Activated naive CD8-positive, alpha-beta T cell treated with anti-CD3 and anti-CD28 coated beads, Interleukin-2, amount 10 ng/mL, durations not matched to agents 7 days and 5 days (primary cell): ENCODE results near the gene CLN5. TPM values are rescaled to one million over a fixed set of nuclear protein-coding genes. Genes with fewer than 3 reads are reported as not detected.
"Not testable (repeated sequence)": the region's sequence is repeated elsewhere in the genome, so short reads cannot be mapped to it uniquely, and the experiment has no call there.

Experiments used
- ATAC-seq: fragments of 150-1000 bp; cut with Tn5 transposase; one replicate; pipeline ENCODE4 v1.10.0; 2021; ENCODE audit warnings: low read depth, moderate library complexity
- POLR2A ChIA-PET: fragments of 350-600 bp; sonication (Branson Sonifier 250); formaldehyde crosslinking; loops from one replicate; lab custom pipeline; 2021; ENCODE audit warnings: antibody characterized with exemption; lab: Charles Lee
- DNase-seq: peaks from one replicate; pipeline ENCODE4 v3.0.0; 2021
- H3K27ac Mint-ChIP-seq: one replicate; pipeline ENCODE4 v1.8.0; 2022; ENCODE audit warnings: mild to moderate bottlenecking, mixed read lengths
- H3K27me3 Mint-ChIP-seq: one replicate; pipeline ENCODE4 v1.8.0; 2022; ENCODE audit warnings: mild to moderate bottlenecking, moderate library complexity, mixed read lengths
- H3K36me3 Mint-ChIP-seq: one replicate; pipeline ENCODE4 v1.8.0; 2021; ENCODE audit warnings: mild to moderate bottlenecking, mixed read lengths
- H3K4me1 Mint-ChIP-seq: one replicate; pipeline ENCODE4 v1.8.0; 2021; ENCODE audit warnings: mixed read lengths
- H3K4me3 Mint-ChIP-seq: one replicate; pipeline ENCODE4 v1.8.0; 2022; ENCODE audit warnings: mild to moderate bottlenecking, moderate library complexity, mixed read lengths
- H3K9me3 Mint-ChIP-seq: one replicate; pipeline ENCODE4 v1.8.0; 2021; ENCODE audit warnings: mixed read lengths
- total RNA-seq, 2 experiments: library from RNA; stranded (reverse); gene quantifications; one replicate each; pipeline ENCODE4 v1.2.3, GENCODE V29; 2021

The CLN5 gene
- total RNA-seq, result 10 to 100 TPM; 15.4 to 18.9 TPM

- peak; percentile 95 for DNase-seq
- H3K4me1 Mint-ChIP-seq, result peaks cover 31% of the 10 kb centered on the region
Observed at GRCh38 chr13:76991796-76992547, at the start of gene CLN5. CLN5 (plus strand) TSS chr13:76992081; CDS start chr13:76992099, 18 bp downstream.

GRCh38 chr13:76942363-76942762 is 49.5 kb upstream of the CLN5 start:
- DNase-seq (no peak), ATAC-seq (no peak)
- H3K27ac Mint-ChIP-seq, result no peak overlapping the region
- POLR2A ChIA-PET, result no interaction called here
- no peaks in the 10 kb centered on the region for H3K4me1 Mint-ChIP-seq
- H3K4me3 Mint-ChIP-seq, result no peak overlapping the region
- peaks cover 2% of the 10 kb centered on the region for H3K9me3 Mint-ChIP-seq
- H3K27me3 Mint-ChIP-seq, result peaks cover 8% of the 10 kb centered on the region
- H3K36me3 Mint-ChIP-seq, result no peaks in the 10 kb centered on the region

More at GRCh38 chr13:76991796-76992547, at the start of gene CLN5:
- Mint-ChIP-seq H3K27me3 (peaks cover 21% of the 10 kb centered on the region), H3K9me3 (no peaks in the 10 kb centered on the region), H3K27ac (peak within 1 kb of the TSS; percentile 100), H3K36me3 (peaks cover 11% of the 10 kb centered on the region), H3K4me3 (peak within 1 kb of the TSS; percentile 98)
- POLR2A ChIA-PET, result interaction anchor here (0.6 to 3.4 kb wide), 20 partner anchors 10 to 1665 kb away, joined by 3 to 78 read pairs (median 4); partner anchors contain the start of genes FBXL3, KCTD12, MYCBP2 and SLAIN1
- peak; percentile 95 for ATAC-seq

- POLR2A ChIA-PET, result no interaction called here
- H3K4me1 Mint-ChIP-seq, result no peaks in the 10 kb centered on the region
- H3K27ac Mint-ChIP-seq, result no peak overlapping the region
- H3K9me3 Mint-ChIP-seq, result peaks cover 2% of the 10 kb centered on the region
- DNase-seq (no peak), ATAC-seq (no peak)
- H3K27me3 Mint-ChIP-seq, result peaks cover 7% of the 10 kb centered on the region
- H3K4me3 Mint-ChIP-seq, result no peak overlapping the region
- H3K36me3 Mint-ChIP-seq, result no peaks in the 10 kb centered on the region
Observed at GRCh38 chr13:76943646-76944045, 48.2 kb upstream of the CLN5 start.

- Mint-ChIP-seq H3K36me3 (no peaks in the 10 kb centered on the region), H3K9me3 (peaks cover 2% of the 10 kb centered on the region), H3K4me3 (no peak overlapping the region), H3K27ac (no peak overlapping the region), H3K27me3 (peaks cover 3% of the 10 kb centered on the region), H3K4me1 (no peaks in the 10 kb centered on the region)
- DNase-seq, result no peak
- POLR2A ChIA-PET, result no interaction called here
- no peak for ATAC-seq
Observed at GRCh38 chr13:76944456-76944855, 47.4 kb upstream of the CLN5 start.

GRCh38 chr13:76948149-76948548 is 43.7 kb upstream of the CLN5 start, which contains the start of gene ACOD1:
ACOD1 (plus strand) TSS chr13:76948511; CDS start chr13:76948559, 48 bp downstream.
- POLR2A ChIA-PET, result no interaction called here
- H3K9me3 Mint-ChIP-seq, result peaks cover 2% of the 10 kb centered on the region
- no peak for DNase-seq
- H3K4me1 Mint-ChIP-seq, result no peaks in the 10 kb centered on the region
- no peaks in the 10 kb centered on the region for H3K36me3 Mint-ChIP-seq
- no peak within 1 kb of the TSS for H3K27ac Mint-ChIP-seq
- no peak for ATAC-seq
- H3K4me3 Mint-ChIP-seq, result no peak within 1 kb of the TSS
- H3K27me3 Mint-ChIP-seq, result peaks cover 6% of the 10 kb centered on the region

GRCh38 chr13:76950101-76950500 is 41.8 kb upstream of the CLN5 start:
- peaks cover 12% of the 10 kb centered on the region for H3K27me3 Mint-ChIP-seq
- H3K36me3 Mint-ChIP-seq, result no peaks in the 10 kb centered on the region
- DNase-seq (no peak), ATAC-seq (no peak)
- H3K9me3 Mint-ChIP-seq, result peaks cover 2% of the 10 kb centered on the region
- POLR2A ChIA-PET, result no interaction called here
- no peaks in the 10 kb centered on the region for H3K4me1 Mint-ChIP-seq
- no peak overlapping the region for H3K4me3 Mint-ChIP-seq
- H3K27ac Mint-ChIP-seq, result no peak overlapping the region

GRCh38 chr13:76953968-76954367 is 37.9 kb upstream of the CLN5 start:
- Mint-ChIP-seq H3K27ac (no peak overlapping the region), H3K4me3 (no peak overlapping the region), H3K4me1 (no peaks in the 10 kb centered on the region), H3K9me3 (peaks cover 4% of the 10 kb centered on the region), H3K27me3 (peaks cover 12% of the 10 kb centered on the region), H3K36me3 (no peaks in the 10 kb centered on the region)
- DNase-seq, result no peak
- ATAC-seq, result no peak
- POLR2A ChIA-PET, result no interaction called here

- Mint-ChIP-seq H3K27ac (no peak overlapping the region), H3K9me3 (peaks cover 6% of the 10 kb centered on the region), H3K27me3 (peaks cover 12% of the 10 kb centered on the region), H3K4me1 (no peaks in the 10 kb centered on the region), H3K4me3 (no peak overlapping the region), H3K36me3 (no peaks in the 10 kb centered on the region)
- no peak for DNase-seq
- POLR2A ChIA-PET, result no interaction called here
- no peak for ATAC-seq
Observed at GRCh38 chr13:76954538-76954937, 37.3 kb upstream of the CLN5 start.

GRCh38 chr13:76955193-76955592 is 36.7 kb upstream of the CLN5 start:
- no peaks in the 10 kb centered on the region for H3K36me3 Mint-ChIP-seq
- DNase-seq (no peak), ATAC-seq (no peak)
- POLR2A ChIA-PET, result no interaction called here
- H3K27ac Mint-ChIP-seq, result no peak overlapping the region
- peaks cover 12% of the 10 kb centered on the region for H3K27me3 Mint-ChIP-seq
- peaks cover 7% of the 10 kb centered on the region for H3K9me3 Mint-ChIP-seq
- H3K4me3 Mint-ChIP-seq, result no peak overlapping the region
- H3K4me1 Mint-ChIP-seq, result no peaks in the 10 kb centered on the region

- peaks cover 10% of the 10 kb centered on the region for H3K27me3 Mint-ChIP-seq
- H3K4me3 Mint-ChIP-seq, result no peak overlapping the region
Observed at GRCh38 chr13:76955661-76956060, 36.2 kb upstream of the CLN5 start.

GRCh38 chr13:76958841-76959432 is 32.9 kb upstream of the CLN5 start:
- H3K9me3 Mint-ChIP-seq, result peaks cover 18% of the 10 kb centered on the region
- no peak for ATAC-seq
- H3K36me3 Mint-ChIP-seq, result peaks cover 2% of the 10 kb centered on the region
- POLR2A ChIA-PET, result no interaction called here
- no peak overlapping the region for H3K27ac Mint-ChIP-seq
- no peaks in the 10 kb centered on the region for H3K4me1 Mint-ChIP-seq
- peaks cover 4% of the 10 kb centered on the region for H3K27me3 Mint-ChIP-seq
- DNase-seq, result no peak
- no peak overlapping the region for H3K4me3 Mint-ChIP-seq

More at GRCh38 chr13:76955661-76956060, 36.2 kb upstream of the CLN5 start:
- Mint-ChIP-seq H3K4me1 (no peaks in the 10 kb centered on the region), H3K9me3 (peaks cover 12% of the 10 kb centered on the region), H3K36me3 (no peaks in the 10 kb centered on the region), H3K27ac (no peak overlapping the region)
- DNase-seq (no peak), ATAC-seq (no peak)
- POLR2A ChIA-PET, result no interaction called here

- H3K27me3 Mint-ChIP-seq, H3K4me1 Mint-ChIP-seq, H3K36me3 Mint-ChIP-seq, ATAC-seq, H3K4me3 Mint-ChIP-seq, H3K27ac Mint-ChIP-seq, DNase-seq, POLR2A ChIA-PET: not testable (repeated sequence)
- peaks cover 18% of the 10 kb centered on the region for H3K9me3 Mint-ChIP-seq
Observed at GRCh38 chr13:76959734-76960133, 32.1 kb upstream of the CLN5 start.

- ATAC-seq (no peak), DNase-seq (no peak)
- Mint-ChIP-seq H3K4me1 (peaks cover 2% of the 10 kb centered on the region), H3K27me3 (peaks cover 9% of the 10 kb centered on the region), H3K27ac (no peak overlapping the region), H3K4me3 (no peak overlapping the region), H3K9me3 (peaks cover 4% of the 10 kb centered on the region), H3K36me3 (peaks cover 2% of the 10 kb centered on the region)
- POLR2A ChIA-PET, result no interaction called here
Observed at GRCh38 chr13:76965759-76966421, 26.0 kb upstream of the CLN5 start.
